Left renal cortex interstitium (tissue), 4 donors: ENCODE data around the gene MARCHF10. TPM values are rescaled to one million over a fixed set of nuclear protein-coding genes. Genes with fewer than 3 reads are reported as not detected.
"Not testable (repeated sequence)": the region's sequence is repeated elsewhere in the genome, so short reads cannot be mapped to it uniquely, and the experiment has no call there.

Experiments
- DNase-seq, 4 donors: peaks; one replicate each; pipeline ENCODE4 v3.0.0-alpha.2; 2013; ENCODE audit warnings: low read depth in 4 of 4, low spot score in 2 of 4, missing footprints in 1 of 4
- polyA plus RNA-seq, 4 donors: library from polyadenylated mRNA; unstranded; fragments of 120-200 nt; gene quantifications; one replicate each; pipeline ENCODE4 v1.2.1, GENCODE V29; 2013; ENCODE audit not compliant: insufficient read length in 4 of 4

Gene MARCHF10
- 1 to 10 TPM in 3 of 4 donors, under 1 TPM in 1; 0.97 to 1.5 (median 1.2) TPM for polyA plus RNA-seq

GRCh38 chr17:62807812-62808575 lies at the start of gene MARCHF10:
Gene MARCHF10, minus strand, starts transcription at chr17:62808314. Its CDS starts 6,579 bp downstream, at chr17:62801735.
- no peak for DNase-seq

GRCh38 chr17:62857526-62857925 lies 49.4 kb upstream of the MARCHF10 start:
- no peak for DNase-seq

GRCh38 chr17:62856594-62856993 lies 48.5 kb upstream of the MARCHF10 start:
- no peak for DNase-seq

- DNase-seq = no peak
Observed at GRCh38 chr17:62855156-62855555, 47.0 kb upstream of the MARCHF10 start.

- no peak for DNase-seq
Observed at GRCh38 chr17:62854098-62854680, 46.1 kb upstream of the MARCHF10 start.

- no peak for DNase-seq
Observed at GRCh38 chr17:62852195-62852594, 44.1 kb upstream of the MARCHF10 start.

GRCh38 chr17:62849591-62850415 lies 41.7 kb upstream of the MARCHF10 start:
- DNase-seq = not testable (repeated sequence)

GRCh38 chr17:62848334-62848733 lies 40.2 kb upstream of the MARCHF10 start:
- no peak for DNase-seq

- DNase-seq = no peak
Observed at GRCh38 chr17:62847426-62847825, 39.3 kb upstream of the MARCHF10 start.

- no peak for DNase-seq
Observed at GRCh38 chr17:62840871-62841270, 32.8 kb upstream of the MARCHF10 start.

- not testable (repeated sequence) for DNase-seq
Observed at GRCh38 chr17:62833816-62834215, 25.7 kb upstream of the MARCHF10 start.

GRCh38 chr17:62832405-62832804 lies 24.3 kb upstream of the MARCHF10 start:
- no peak for DNase-seq

- not testable (repeated sequence) for DNase-seq
Observed at GRCh38 chr17:62831066-62831465, 23.0 kb upstream of the MARCHF10 start.

GRCh38 chr17:62827746-62828485 lies 19.8 kb upstream of the MARCHF10 start:
- no peak for DNase-seq

GRCh38 chr17:62826956-62827355 lies 18.8 kb upstream of the MARCHF10 start:
- no peak for DNase-seq

GRCh38 chr17:62825182-62825581 lies 17.1 kb upstream of the MARCHF10 start:
- DNase-seq = no peak

GRCh38 chr17:62824290-62825131 lies 16.4 kb upstream of the MARCHF10 start:
- DNase-seq = no peak

- no peak for DNase-seq
Observed at GRCh38 chr17:62823111-62823893, 15.2 kb upstream of the MARCHF10 start.
